ENCODE measurements around the gene TAF3.
A peak's percentile ranks its signal among the peaks of the same experiment; 100 is the strongest.

The TAF3 gene

DNA sequence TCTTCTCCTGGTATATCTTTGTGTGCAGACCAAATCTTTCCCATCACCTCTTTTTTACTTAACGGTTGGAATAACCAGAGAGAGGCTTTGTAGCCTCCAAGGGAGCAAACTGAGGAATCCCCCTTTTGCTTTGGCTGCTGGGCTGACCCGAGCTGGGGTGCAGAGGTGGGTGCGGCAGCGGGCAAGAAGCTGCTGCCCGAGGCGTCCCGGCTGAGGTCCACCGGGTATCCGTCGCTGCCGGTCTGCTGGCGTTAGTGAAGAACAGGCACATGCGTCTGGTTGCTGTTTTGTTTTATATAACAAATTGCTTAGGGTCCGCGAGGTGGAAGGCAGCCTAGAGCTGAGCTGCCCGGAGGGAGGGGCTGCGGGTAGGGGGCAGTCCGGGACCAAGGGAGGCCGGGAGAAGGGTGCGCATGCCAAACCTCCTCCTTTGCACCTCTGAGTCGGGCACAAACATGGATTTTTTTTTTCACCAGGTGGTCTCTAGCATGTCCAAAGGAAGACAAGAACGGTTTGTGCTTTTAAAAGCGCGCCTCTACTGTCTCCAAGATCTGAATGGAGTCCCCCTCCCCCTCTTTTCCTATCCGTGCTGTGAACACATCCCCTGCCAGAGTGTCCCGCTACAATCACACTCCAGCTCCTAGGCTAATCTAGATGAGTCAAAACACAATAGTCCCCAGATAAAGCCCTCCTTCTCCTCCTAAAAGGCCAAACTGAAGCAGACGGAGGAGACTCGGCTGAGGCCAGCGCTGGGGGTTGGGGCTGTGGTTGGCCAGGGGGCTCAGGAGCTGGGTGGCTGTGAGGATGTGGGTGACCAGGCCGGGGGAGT is 229.4 kb downstream of the TAF3 start:
- DNase-seq (ENCODE audit: low read depth in 2 of 2): no peak

DNA sequence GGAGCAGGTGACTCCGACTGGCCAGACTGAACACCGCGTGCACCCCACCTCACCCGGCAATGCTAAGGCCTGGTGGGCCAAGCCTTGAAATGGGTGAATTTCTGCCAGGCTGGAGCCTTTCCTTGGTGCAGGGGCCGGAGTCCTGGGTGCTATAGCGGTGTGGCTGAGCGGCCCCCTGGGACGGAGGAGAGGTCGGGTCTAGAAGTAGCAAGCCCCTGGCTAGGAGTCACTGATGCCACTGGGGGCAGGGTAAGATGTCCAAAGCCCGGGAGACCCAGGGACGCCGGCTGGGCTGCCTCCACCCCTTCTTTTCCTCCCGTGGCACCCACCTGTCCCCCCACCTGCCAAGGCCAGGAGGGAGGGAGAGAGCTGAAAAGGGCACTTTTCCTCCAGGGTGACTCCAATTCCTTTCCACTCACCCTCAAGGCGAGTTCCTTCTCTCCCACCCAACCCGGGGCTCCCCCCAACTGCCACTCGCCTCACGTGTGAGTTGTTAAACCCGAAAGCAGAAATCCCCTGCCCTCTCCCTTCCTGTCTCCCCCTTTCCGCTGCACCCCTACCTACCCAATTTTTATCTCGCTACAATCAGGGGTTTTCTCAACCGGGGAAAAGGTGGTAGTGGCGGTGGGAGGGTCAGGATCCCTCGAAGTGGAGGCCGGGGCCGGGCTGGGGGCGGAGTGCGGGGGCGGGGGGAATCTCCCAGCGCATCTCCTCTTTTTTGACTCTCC is 230.1 kb downstream of the TAF3 start:
- peak in 1 of 2 donors; percentile 62 for DNase-seq (ENCODE audit: low read depth in 2 of 2)

DNA sequence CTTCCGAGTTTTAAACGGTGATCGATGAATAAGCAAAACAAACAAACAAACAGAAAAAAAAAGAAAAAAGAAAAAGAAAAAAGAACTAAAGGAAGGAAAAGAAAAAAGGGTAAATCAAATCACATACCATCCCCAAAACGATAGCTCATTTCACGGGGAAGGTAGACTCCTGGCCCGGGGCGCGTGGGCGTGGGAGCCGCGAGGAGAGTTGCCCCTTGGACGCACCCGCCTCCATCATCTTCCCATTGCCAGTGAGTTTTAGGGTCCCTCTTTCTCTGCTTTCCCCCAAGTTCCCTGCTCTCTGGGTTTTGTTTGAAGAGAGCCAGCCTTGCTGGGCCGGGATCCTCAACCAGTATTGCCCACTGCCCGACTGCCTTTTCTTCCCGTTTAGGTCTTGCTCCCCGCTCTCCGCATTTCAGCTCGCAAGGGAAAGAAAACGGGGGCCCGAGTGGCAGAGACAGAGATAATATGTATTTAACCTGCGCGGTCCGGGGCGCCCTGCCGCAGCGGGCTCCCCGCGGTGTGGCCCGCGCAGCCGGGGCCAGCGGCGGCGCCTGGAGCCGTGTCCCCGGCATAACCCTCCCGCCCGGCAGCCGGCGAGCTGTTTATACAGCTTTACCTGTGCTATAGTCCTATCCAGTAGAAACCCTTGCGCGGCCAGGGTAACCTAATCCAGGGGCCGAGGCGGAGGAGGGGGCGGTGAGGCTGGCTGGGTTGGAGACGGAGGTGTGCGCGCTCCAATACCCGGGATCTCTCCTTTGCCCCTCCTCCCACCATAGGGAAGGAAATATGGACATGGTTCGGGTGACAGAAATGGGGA is 230.9 kb downstream of the TAF3 start:
- no peak for DNase-seq (ENCODE audit: low read depth in 2 of 2)

DNA sequence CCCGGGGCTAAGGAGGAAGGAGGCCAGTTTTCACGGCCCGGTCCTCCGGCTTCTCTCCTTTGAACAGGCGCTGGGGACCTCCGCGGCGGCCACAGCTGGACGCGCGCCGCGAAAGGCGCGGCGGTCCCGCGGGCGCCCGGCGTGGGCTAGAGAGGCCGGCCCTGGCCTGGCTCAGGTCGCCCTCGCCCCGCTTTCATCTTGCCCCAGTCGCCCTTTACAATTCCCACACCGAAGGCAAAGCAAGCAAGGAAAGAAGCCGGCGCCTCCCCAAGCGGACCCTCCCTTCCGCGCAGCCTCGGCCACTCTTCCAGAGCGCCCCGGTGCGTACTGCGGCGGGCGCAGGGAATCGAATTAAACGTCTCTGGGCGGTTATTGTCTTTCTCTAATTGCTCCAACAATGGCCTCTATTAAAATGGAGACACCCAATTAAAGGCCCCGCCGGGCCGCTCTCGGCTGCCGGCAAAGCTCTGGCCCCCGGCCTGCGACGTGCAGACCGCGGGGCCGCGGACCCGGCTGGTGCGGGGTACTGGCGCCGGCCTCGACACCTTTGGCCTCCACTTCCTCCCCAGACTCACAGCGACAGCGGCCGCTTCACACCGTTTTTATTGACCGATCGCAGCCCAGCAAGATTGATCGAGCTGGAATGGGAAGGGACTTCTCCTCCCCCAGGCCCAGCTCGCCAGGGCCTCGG is 231.7 kb downstream of the TAF3 start:
- DNase-seq (ENCODE audit: low read depth in 2 of 2): no peak

DNA sequence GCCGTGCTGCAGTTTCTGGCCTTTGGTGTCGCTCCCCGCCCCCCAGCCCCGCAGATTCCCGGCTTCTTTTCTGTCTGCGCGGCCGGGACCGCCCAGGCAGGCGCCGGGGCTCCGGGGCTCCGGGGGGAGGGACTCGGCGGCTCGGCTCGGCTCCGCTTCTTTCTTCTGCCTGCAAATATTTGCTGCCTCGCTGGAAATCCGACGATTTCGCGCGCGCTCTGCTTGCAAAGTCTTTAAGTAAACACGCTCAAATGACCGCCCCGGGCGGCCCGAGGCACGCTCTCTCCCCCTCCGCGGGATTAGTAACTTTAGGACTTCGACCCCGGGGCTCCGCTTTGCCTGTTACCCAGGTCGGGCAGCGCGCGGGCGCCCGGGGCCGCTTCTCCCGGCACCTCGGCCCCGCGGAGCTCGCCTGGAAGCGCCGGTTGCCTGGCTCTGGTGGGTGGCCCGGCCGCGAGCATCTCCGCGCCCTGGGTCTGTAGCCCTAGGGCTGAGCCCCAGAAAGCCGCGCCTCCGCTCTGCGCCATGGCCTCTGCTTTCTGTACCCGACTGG is 232.3 kb downstream of the TAF3 start:
- DNase-seq (ENCODE audit: low read depth in 2 of 2): no peak

DNA sequence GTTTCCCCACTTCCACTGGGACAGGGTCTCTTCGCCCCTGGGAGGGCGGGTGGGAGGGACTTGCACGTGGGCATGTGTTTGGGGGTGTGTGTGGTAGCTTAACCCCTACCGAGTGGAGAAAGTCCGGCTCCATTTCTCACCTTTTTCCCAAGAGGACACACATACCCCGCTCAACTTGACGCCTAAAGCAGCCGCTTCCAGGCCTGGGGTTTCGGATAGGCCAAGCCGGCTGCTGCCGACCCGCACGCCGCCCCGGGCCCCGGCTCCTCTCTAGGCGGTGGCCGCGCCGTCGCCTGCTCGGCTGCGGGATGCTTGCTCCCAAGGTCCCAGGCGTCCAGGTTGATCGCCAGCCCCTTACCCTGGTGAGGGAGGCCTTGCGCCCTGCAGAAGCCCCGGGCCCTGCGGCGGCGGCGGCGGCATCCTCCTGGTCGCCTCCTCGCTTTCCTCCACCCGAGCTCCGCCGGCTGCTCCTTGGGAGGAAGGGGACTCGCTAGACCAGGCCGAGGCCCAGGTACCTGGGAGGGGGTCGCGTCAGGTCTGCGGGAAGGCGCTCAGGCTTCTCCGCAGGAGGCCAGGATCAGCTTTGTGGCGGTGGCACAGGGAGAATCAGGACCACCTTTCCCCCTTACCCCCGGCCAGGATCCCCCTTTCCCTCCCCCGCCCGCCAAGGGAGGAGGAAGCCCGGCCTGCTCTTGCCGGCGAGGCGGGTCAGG is 233.0 kb downstream of the TAF3 start:
- DNase-seq (ENCODE audit: low read depth in 2 of 2): no peak

DNA sequence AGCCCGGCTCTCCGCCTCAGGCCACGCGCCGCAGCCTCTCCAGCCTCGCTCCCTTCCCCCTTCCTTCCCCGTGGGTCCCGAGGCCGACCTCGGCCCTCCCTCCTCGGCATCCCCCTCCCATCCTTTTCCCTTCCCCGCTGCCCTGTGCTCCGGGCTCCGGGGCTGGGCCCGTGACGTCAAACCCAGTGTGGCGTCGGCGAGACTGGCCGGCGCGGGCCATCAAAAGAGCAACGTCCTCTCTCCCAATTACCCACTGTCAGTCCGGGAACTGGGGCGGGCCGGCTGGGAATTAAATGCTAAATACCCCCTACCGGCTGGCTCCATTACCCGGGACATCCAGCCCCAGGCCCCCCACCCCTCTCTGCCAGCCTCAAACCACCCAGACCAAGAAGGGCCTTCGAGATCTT is 233.5 kb downstream of the TAF3 start:
- no peak for DNase-seq (ENCODE audit: low read depth in 2 of 2)

DNA sequence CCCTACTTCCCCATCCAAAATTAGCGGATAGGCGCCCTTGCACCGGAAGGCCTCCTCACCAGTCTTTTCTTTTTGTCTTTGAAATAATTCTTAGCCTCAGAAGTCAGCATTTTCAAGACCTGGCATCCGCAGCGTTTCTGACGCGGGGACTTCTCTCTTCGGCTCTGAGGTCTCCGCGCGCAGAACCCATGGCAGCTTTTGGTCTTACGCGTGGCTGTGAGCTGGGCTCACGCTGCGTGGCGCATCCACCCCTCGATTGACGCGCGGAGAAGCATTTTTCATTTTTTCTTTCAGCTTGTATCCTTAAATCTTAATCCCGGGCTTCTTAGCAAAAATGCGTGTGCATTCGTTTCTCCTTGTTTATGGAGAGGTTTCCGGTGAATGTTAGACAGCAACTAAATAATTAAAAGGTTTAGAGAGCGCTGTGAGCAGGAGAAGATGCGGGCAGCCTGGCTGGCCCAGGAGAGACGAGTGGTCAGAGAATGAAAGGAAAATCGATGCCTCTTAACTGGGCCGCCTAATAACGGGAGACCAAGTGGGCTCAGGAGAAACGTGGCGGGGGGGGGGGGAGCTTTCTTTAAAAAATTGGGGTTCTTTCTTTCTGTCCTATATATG is 234.1 kb downstream of the TAF3 start:
- DNase-seq (ENCODE audit: low read depth in 2 of 2): no peak

DNA sequence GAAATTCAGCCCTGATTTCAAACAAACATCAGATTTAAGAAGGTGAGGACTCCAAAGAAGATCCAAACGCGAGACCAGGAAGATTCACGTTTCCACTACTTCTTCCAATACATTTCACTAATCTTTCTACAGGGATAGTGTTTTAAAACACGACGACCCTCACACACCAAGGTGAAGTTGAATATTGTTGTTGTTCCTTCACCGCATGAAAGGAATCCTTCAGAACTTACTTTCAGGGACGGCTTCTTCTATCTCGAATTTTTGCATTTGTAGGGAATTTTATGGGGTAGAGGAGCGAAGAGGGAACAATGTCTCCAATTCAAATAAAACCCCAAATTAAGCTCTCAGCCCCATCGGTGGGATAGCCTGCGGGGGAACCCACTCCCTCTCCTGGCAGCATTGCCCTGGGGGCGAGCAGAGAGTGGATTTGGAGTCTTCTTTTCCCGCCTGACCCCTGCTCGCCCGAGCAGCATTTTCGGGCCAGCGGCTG is 234.7 kb downstream of the TAF3 start:
- DNase-seq (ENCODE audit: low read depth in 2 of 2): no peak

DNA sequence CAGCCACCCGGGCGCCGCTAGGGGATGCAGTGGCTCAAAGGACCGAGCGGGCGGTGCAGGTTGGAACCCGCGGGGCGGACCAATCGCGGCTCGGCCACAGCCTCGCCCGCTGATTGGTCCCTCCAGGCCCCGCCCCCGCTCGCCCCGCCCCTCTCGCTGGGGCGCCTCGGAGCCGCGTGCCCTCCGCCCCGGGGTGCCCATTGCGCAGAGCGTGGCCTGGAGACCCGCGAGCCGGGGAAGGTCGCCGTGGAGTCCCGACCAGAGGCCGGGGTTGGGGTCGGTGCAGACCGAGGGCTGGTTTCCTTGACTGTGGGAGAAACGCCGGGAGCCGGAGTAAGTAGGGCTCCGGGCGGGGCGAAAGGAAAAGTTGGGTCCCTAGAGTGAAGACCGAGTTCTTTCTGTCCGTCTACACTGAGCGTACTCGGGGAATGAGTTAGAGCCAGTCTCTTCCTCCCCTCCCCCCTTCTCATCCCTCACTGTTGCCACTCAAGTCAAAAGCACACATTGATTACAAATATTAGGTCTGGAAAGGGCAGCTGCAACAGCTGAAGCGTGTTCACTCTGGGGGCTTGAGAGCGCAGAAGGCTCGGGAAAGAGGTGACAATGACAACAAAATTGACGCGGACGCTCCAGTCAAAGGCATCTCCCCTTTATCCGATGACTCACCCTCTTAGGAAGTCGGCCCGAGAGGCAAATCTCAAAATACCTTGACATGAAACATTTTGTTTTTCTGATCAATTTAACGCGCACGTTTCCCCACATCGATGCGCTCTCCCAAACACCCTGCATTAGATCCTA is 235.3 kb downstream of the TAF3 start:
- DNase-seq (ENCODE audit: low read depth in 2 of 2): peak; percentile 85 to 87

DNA sequence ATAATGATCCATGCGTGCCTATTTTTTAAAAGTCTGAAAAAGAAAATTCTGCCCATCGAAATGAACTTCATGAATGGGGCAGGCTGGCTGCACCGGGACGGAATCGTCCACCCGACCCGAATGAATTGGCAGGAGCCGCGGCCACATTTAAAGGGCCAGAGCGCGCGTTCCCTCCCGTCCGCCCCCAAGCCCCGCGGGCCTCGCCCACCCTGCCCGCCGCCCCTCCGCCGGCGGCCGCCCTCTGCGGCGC is 235.9 kb downstream of the TAF3 start:
- no peak for DNase-seq (ENCODE audit: low read depth in 2 of 2)

DNA sequence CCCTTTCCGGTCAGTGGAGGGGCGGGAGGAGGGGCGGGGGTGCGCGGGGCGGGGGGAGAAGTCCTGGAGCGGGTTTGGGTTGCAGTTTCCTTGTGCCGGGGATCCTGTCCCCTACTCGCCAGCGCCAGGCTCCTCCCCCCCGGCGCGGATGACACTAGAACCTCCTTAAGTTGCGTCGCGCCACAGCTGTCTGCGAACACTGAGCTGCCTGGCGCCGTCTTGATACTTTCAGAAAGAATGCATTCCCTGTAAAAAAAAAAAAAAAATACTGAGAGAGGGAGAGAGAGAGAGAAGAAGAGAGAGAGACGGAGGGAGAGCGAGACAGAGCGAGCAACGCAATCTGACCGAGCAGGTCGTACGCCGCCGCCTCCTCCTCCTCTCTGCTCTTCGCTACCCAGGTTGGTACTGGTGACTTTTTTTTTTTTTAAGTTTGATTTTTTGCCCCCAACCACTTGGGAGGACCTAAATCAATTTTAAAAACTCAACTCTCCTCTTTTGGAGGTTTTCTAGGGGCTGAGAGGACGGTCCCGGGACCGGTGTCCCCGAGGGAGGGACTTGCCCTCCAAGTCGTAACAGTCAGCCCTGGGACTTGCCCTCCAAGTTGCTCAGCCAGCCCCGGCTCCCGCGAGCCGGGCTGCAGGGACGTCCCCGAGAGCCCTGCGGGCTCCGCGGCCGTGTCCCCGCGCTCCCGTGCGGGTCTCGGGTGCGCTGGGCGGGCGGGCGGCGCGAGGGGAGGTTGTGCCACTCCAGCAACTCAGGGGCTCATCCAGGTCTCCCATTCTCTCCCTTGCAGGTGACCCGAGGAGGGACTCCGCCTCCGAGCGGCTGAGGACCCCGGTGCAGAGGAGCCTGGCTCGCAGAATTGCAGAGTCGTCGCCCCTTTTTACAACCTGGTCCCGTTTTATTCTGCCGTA is 236.4 kb downstream of the TAF3 start, which contains the start of gene GATA3:
TSS of gene GATA3 (plus strand) at position 195 of the 914 bp plus-strand sequence. CDS start 968 bp downstream, outside the sequence.
- no peak for DNase-seq (ENCODE audit: low read depth in 2 of 2)

DNA sequence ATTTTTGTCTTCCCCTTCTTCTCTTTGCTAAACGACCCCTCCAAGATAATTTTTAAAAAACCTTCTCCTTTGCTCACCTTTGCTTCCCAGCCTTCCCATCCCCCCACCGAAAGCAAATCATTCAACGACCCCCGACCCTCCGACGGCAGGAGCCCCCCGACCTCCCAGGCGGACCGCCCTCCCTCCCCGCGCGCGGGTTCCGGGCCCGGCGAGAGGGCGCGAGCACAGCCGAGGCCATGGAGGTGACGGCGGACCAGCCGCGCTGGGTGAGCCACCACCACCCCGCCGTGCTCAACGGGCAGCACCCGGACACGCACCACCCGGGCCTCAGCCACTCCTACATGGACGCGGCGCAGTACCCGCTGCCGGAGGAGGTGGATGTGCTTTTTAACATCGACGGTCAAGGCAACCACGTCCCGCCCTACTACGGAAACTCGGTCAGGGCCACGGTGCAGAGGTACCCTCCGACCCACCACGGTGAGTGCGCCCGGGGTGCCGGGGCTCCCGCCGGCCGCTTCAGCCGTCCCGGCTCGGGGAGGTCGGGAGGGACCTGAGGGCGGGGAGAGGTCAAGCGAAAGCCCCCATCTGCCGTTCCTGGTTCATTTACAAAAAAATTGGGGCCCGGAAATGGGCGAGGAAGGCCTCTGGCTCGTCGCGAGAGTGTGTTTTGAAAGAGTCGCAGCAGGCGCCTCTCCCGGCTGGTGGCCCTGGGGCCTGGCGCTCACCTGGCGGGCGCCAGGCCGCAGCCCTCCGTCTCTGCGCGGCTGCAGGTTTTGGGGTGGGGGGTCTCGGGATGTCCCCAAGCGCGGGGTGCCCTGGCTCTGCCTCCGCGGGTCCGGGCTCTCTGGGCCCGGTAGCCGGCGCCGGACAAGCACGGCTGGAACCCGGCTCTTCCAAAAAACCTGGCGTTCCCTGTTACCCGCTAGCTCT is 237.4 kb downstream of the TAF3 start:
- no peak for DNase-seq (ENCODE audit: low read depth in 2 of 2)

DNA sequence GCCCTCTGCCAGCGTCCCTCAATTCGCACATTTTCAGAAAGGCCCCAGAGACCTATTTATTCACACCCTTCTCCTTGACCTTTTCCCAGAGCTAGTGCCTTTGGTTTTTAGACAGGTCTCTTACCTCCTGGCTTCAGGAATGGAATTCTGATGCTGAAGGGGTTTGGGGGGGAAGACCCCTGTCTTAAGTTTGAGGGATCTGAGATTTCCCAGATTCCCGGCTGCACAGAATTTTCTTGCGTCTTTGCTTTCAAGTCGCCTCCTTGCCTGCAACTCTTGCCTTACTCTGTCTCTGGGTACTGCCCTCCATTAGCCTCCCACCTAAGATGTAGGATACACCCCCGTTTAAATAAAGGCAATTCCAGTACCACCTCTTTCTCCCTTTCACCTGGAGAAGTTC is 238.1 kb downstream of the TAF3 start:
- DNase-seq (ENCODE audit: low read depth in 2 of 2): no peak

DNA sequence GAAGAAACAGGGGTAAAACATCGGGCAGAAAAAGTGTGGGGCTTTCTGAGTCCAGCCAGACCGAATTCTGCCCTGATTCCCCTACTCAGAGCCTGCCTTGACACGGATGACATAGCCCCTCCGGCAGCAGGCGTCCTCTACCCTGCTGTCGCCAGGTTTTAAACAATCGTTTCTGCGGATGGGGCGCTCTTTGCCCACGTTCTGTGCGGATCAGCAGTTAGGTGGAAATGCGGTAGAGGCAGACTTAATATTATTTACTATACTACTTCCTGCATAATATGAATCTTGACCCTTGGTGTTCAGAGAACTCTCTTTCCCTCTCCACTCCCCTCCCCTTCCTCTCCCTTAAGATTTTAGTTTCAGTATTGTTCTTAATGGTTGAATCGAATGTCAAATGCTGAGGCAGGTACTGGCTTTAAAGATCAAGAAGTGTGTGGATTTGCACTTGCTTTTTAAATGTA is 238.6 kb downstream of the TAF3 start:
- no peak for DNase-seq (ENCODE audit: low read depth in 2 of 2)

DNA sequence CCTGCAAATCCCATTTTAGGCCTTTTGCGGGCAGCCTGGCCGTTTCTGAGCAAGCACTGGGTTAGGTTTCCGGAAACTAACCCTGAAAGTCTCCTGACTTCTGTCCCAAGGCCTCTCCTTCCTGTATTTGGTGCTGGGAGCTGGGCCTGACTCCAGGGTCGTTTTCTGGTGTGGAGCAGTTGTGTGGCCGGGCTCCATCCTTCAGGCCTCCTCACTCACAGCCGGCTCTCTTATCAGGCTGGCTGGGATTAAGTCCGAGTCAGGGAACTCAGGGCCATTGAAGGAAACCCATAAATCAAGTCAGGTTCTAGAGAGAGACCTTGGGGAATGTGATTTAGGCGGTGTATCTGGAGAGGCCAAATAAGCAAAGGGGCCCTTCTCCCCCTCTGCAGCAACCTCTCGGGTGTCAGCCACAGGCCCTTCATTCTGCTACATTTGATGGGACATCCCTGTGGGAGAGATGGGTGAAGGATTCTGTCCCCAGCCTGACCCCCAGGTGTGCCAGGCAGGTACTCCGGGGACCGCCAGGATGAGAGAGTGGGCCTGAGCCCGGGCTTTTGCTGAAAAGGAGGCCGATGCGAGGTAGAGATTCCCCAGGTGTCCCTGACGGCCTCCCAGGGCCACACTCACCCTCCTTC is 239.4 kb downstream of the TAF3 start:
- no peak for DNase-seq (ENCODE audit: low read depth in 2 of 2)

Data from stimulated activated CD8-positive, alpha-beta memory T cell treated with anti-CD3 and anti-CD28 coated beads, Interleukin-15, amount 100 ng/mL, for 4 hours (primary cell).